K562 (cell line): ENCODE measurements around the gene LLCFC1. TPM values are rescaled to one million over a fixed set of nuclear protein-coding genes. Genes with fewer than 3 reads are reported as not detected.

ENCODE experiments used
- CBX8 ChIP-seq: fragments of 200-600 bp; sonication (generic); IDR thresholded peaks from 2 replicates; pipeline ENCODE4 v1.6.1; 2012; ENCODE audit warnings: borderline replicate concordance, mixed run types, low read depth, mild to moderate bottlenecking, moderate library complexity, mixed read lengths, low read length, control low read depth, inconsistent platforms; ENCODE audit not compliant: poor library complexity, severe bottlenecking; ENCODE audit errors: extremely low read depth
- KAT8 ChIP-seq: fragments of 450-650 bp; IDR thresholded peaks from 2 replicates; pipeline ENCODE4 v1.6.1; 2016; ENCODE audit warnings: low read depth, mild to moderate bottlenecking
- LEF1 ChIP-seq: fragments of 450-650 bp; IDR thresholded peaks from 2 replicates; pipeline ENCODE4 v1.6.1; 2016; ENCODE audit warnings: mild to moderate bottlenecking
- MYNN ChIP-seq, 2 experiments: sonication (generic); formaldehyde crosslinking in 1 of 2; IDR thresholded peaks; 2 replicates each; pipeline versions ENCODE4 v1.5.0 to v1.6.1; 2016 to 2020; ENCODE audit warnings: antibody characterized with exemption in 1 of 2, missing genetic modification reagents in 1 of 2
- POLR3G ChIP-seq: IDR thresholded peaks from 2 replicates; pipeline ENCODE4 v1.6.1; 2011; ENCODE audit not compliant: insufficient read length, insufficient replicate concordance; ENCODE audit errors: extremely low read depth
- ZNF253 ChIP-seq: fragments of 250-450 bp; sonication (Bioruptor Pico); conservative IDR thresholded peaks from 2 replicates; pipeline ENCODE4 v1.6.1; 2021; ENCODE audit warnings: mild to moderate bottlenecking
- ZNF280B ChIP-seq: fragments of 250-450 bp; sonication (Bioruptor Pico); IDR thresholded peaks from 2 replicates; pipeline ENCODE4 v1.5.1; 2021; ENCODE audit warnings: mild to moderate bottlenecking
- ZNF407 ChIP-seq: fragments of 450-650 bp; IDR thresholded peaks from 2 replicates; pipeline ENCODE4 v1.6.1; 2016; ENCODE audit warnings: low read depth
- ZNF586 ChIP-seq: fragments of 450-650 bp; formaldehyde crosslinking; conservative IDR thresholded peaks from 2 replicates; pipeline ENCODE4 v1.4.0; 2020; ENCODE audit warnings: mild to moderate bottlenecking, moderate library complexity
- ZNF699 ChIP-seq: fragments of 250-450 bp; sonication (Bioruptor Pico); IDR thresholded peaks from 2 replicates; pipeline ENCODE4 v1.8.0; 2021; ENCODE audit warnings: mild to moderate bottlenecking, moderate library complexity; ENCODE audit not compliant: insufficient replicate concordance
- ZNF75A ChIP-seq: fragments of 450-650 bp; formaldehyde crosslinking; IDR thresholded peaks from 2 replicates; pipeline ENCODE4 v1.4.0; 2020; ENCODE audit warnings: mild to moderate bottlenecking
- polyA plus RNA-seq, 8 experiments: library from polyadenylated mRNA; depleted of rRNA in 4 of 8; stranded (reverse) in 5 of 8; unstranded in 3 of 8; fragments of >200 nt; fragmentation: Nextera tagmentation in 2 of 8; fragmentation: Illumina TruSeq in 1 of 8; extraction: Ambion mirVana in 2 of 8; extraction: Trizol in 1 of 8; gene quantifications; 2 replicates each; pipeline versions ENCODE4 v1.2.1 to v1.2.3, GENCODE V29; 2011 to 2014; ENCODE audit warnings: inconsistent platforms in 1 of 8, missing spikeins in 1 of 8
- total RNA-seq, 7 experiments: library from RNA; depleted of rRNA in 6 of 7; stranded (reverse); fragments of >200 nt in 6 of 7; fragmentation: Illumina TruSeq in 2 of 7; extraction: Trizol in 2 of 7; gene quantifications; 2 replicates each; pipeline versions ENCODE4 v1.2.1 to v1.2.3, GENCODE V29; 2011 to 2021; ENCODE audit warnings: low replicate concordance in 1 of 7
- TF ChIP-seq, protein P1 (sequence below): fragments of 450-650 bp; formaldehyde crosslinking; IDR thresholded peaks from 2 replicates; pipeline ENCODE4 v1.4.0; 2022; ENCODE audit warnings: missing genetic modification characterization
- TF ChIP-seq, protein P2 (sequence below): IDR thresholded peaks from 2 replicates; pipeline ENCODE4 v1.6.1; 2014; ENCODE audit warnings: antibody characterized with exemption

The LLCFC1 gene
- total and polyA plus RNA-seq, 9 of the 15 experiments (the other 6 are each of a cell fraction or from before 2014, with no cell fraction given): not detected

DNA sequence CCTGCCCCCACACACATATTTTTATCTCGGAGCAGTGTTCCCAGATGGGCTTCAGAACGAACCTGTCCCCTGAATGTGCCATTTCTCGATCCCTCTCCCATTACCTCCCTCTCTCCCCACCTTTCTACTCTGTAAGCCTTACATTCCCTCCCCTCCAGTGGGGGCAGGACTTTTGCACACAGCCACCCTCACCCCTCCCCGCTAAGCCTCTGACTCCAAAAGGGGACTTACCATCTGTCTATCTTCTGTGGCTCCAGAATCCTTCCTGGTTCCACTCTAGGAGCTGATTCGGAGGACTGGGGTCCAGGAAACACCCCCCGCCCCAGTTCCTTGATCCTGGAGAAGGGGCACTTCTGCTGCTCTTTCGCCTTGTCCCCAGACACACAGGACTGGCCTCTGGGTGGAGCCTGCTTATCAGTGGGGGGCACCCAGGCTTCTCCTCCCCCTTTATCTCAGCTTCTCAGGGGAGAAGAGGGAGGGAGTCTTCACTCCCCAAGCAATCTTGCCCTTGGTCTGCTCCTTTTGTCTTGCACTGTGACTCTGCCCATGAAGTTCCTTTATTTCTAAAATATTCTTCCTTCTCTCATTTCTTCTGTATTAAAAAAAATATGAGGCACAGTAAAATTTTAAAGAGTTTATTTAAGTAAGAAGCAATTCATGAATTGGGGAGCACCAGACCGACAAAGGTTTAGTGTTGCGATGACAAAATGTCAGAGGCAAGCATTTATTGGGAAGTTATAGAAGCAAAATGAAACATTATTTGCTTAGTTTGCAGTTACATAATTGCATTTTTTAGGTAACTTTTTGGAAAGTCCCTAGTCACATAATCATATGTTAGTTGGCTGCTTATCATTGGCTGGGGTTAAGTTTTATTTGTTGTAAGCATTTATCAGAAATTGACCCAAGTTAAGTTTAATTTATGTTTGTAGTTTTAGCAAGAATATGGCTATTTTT lies 23.0 kb downstream of the LLCFC1 start, which contains the start of gene KEL (continued):
- TF ChIP-seq POLR3G (no peak), ZNF699 (no peak), ZNF280B (no peak), KAT8 (no peak), ZNF586 (CRISPR knock-in tag) (no peak), ZNF253 (CRISPR knock-in tag) (no peak), CBX8 (no peak), ZNF407 (no peak), LEF1 (peak; percentile 85), MYNN (IDR thresholded peaks at IDR 0.05) (peak; percentile 91), MYNN (CRISPR knock-in tag; IDR thresholded peaks at IDR 0.05) (no peak), ZNF75A (CRISPR knock-in tag) (no peak)
- TF ChIP-seq, protein P1, sequence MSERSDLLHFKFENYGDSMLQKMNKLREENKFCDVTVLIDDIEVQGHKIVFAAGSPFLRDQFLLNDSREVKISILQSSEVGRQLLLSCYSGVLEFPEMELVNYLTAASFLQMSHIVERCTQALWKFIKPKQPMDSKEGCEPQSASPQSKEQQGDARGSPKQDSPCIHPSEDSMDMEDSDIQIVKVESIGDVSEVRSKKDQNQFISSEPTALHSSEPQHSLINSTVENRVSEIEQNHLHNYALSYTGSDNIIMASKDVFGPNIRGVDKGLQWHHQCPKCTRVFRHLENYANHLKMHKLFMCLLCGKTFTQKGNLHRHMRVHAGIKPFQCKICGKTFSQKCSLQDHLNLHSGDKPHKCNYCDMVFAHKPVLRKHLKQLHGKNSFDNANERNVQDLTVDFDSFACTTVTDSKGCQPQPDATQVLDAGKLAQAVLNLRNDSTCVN (CRISPR knock-in tag): no peak
- TF ChIP-seq, protein P2, sequence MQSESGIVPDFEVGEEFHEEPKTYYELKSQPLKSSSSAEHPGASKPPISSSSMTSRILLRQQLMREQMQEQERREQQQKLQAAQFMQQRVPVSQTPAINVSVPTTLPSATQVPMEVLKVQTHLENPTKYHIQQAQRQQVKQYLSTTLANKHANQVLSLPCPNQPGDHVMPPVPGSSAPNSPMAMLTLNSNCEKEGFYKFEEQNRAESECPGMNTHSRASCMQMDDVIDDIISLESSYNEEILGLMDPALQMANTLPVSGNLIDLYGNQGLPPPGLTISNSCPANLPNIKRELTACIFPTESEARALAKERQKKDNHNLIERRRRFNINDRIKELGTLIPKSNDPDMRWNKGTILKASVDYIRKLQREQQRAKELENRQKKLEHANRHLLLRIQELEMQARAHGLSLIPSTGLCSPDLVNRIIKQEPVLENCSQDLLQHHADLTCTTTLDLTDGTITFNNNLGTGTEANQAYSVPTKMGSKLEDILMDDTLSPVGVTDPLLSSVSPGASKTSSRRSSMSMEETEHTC: no peak
